HG03175 (cell line): ENCODE data around the gene ASCC3.

ENCODE experiments used
- ATAC-seq: cut with Tn5 transposase; IDR thresholded peaks from one replicate; pipeline ENCODE4 v1.9.1; 2021; ENCODE audit warnings: mild to moderate bottlenecking, moderate library complexity; ENCODE audit not compliant: unreplicated experiment

ASCC3 gene

GRCh38 chr6:100730001-100730980, 150.8 kb downstream of the ASCC3 start:
- no peak for ATAC-seq

- ATAC-seq: no peak
Measured at GRCh38 chr6:100726666-100727065, 154.5 kb downstream of the ASCC3 start.

GRCh38 chr6:100724696-100725095, 156.4 kb downstream of the ASCC3 start:
- no peak for ATAC-seq

- ATAC-seq: no peak
Measured at GRCh38 chr6:100724222-100724621, 156.9 kb downstream of the ASCC3 start.

- ATAC-seq: no peak
Measured at GRCh38 chr6:100721256-100721655, 159.9 kb downstream of the ASCC3 start.

GRCh38 chr6:100719883-100720682, 161.0 kb downstream of the ASCC3 start:
- ATAC-seq: peak; percentile 62

- no peak for ATAC-seq
Measured at GRCh38 chr6:100712997-100713396, 168.1 kb downstream of the ASCC3 start.

- no peak for ATAC-seq
Measured at GRCh38 chr6:100706491-100706890, 174.6 kb downstream of the ASCC3 start.

- ATAC-seq: no peak
Measured at GRCh38 chr6:100704961-100705360, 176.2 kb downstream of the ASCC3 start.

- ATAC-seq: no peak
Measured at GRCh38 chr6:100701728-100702127, 179.4 kb downstream of the ASCC3 start.

GRCh38 chr6:100700009-100700408, 181.1 kb downstream of the ASCC3 start:
- no peak for ATAC-seq

GRCh38 chr6:100695445-100695844, 185.7 kb downstream of the ASCC3 start:
- ATAC-seq: no peak

- ATAC-seq: peak; percentile 61
Measured at GRCh38 chr6:100693249-100693927, 187.7 kb downstream of the ASCC3 start.

GRCh38 chr6:100691972-100692371, 189.2 kb downstream of the ASCC3 start:
- no peak for ATAC-seq

- no peak for ATAC-seq
Measured at GRCh38 chr6:100686216-100686615, 194.9 kb downstream of the ASCC3 start.

- ATAC-seq: no peak
Measured at GRCh38 chr6:100685747-100686146, 195.4 kb downstream of the ASCC3 start.

- no peak for ATAC-seq
Measured at GRCh38 chr6:100680163-100680562, 201.0 kb downstream of the ASCC3 start.

- ATAC-seq: no peak
Measured at GRCh38 chr6:100678027-100678426, 203.1 kb downstream of the ASCC3 start.

- ATAC-seq: no peak
Measured at GRCh38 chr6:100677240-100677639, 203.9 kb downstream of the ASCC3 start.

- no peak for ATAC-seq
Measured at GRCh38 chr6:100673641-100674040, 207.5 kb downstream of the ASCC3 start.

GRCh38 chr6:100671740-100672139, 209.4 kb downstream of the ASCC3 start:
- no peak for ATAC-seq
